ENCODE results near the gene KAZN. TPM values are rescaled to one million over a fixed set of nuclear protein-coding genes. Genes with fewer than 3 reads are reported as not detected.

The KAZN gene
- polyA plus RNA-seq, 1 donor (not counting 4 experiments of a cell fraction or from before 2014, with no cell fraction given) = 5.9 TPM

DNA sequence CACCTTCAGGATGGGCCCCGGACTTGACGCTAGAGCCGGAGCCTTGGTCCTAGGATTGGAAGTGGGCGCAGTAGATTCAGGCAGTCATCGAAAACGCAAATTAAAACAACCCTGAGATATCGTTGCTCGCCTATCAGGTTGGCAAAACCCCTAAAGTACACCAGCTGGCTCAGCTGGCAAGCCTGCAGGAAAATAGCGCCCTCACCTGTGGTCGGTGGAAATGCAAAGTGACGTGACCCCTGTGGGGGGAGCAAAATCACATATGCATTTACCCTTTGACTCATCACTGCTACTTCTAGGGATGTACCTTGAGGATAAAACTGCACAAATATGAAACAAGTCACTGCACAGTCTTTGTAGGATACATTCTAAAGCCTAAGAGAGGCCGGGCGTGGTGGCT lies 384.8 kb downstream of the KAZN start:
- H3K4me3 ChIP-seq (ENCODE audit: control insufficient read depth in 2 of 3, extremely low read depth in 1 of 3, insufficient read depth in 2 of 3, low read depth in 1 of 3, low read length in 3 of 3) = no peak overlapping the region
- H3K36me3 ChIP-seq (ENCODE audit: control insufficient read depth in 2 of 2, extremely low read depth in 1 of 2, insufficient read depth in 2 of 2, low read length in 2 of 2) = peaks cover 0 to 4% of the 10 kb centered on the region in 2 experiments
- no peak overlapping the region for H3K27ac ChIP-seq (ENCODE audit: control insufficient read depth, insufficient read depth, low read length)
- H3K79me2 ChIP-seq (ENCODE audit: control insufficient read depth, insufficient read depth, low read length) = peaks cover 6% of the 10 kb centered on the region
- H2AFZ ChIP-seq (ENCODE audit: control insufficient read depth, low read length) = no peak overlapping the region
- no peak for DNase-seq (ENCODE audit: low read depth, low spot score)
- no peaks in the 10 kb centered on the region for H3K27me3 ChIP-seq (ENCODE audit: control insufficient read depth, extremely low read depth, insufficient read depth, low read length)
- peaks cover 4% of the 10 kb centered on the region for H3K4me1 ChIP-seq (ENCODE audit: control insufficient read depth, extremely low read depth, insufficient read depth, low read length)
- H3K9me1 ChIP-seq (ENCODE audit: control insufficient read depth, extremely low read depth, insufficient read depth, low read length) = no peaks in the 10 kb centered on the region
- H3K9me3 ChIP-seq (ENCODE audit: control insufficient read depth, low read depth, low read length) = no peaks in the 10 kb centered on the region
- dilution Hi-C loops (cut with MboI; ENCODE audit: extremely low pct_ligation_motif_present, low sequenced_read_pairs) = no loop called here
- no peak overlapping the region for H3K9ac ChIP-seq (ENCODE audit: control insufficient read depth, extremely low read depth, insufficient read depth, low read length)
- H4K20me1 ChIP-seq (ENCODE audit: control insufficient read depth, extremely low read depth, insufficient read depth, low read length) = no peaks in the 10 kb centered on the region
- TF ChIP-seq EZH2 (IDR thresholded peaks at IDR 0.05; ENCODE audit: low read length) = no peak
- TF ChIP-seq, protein P1, sequence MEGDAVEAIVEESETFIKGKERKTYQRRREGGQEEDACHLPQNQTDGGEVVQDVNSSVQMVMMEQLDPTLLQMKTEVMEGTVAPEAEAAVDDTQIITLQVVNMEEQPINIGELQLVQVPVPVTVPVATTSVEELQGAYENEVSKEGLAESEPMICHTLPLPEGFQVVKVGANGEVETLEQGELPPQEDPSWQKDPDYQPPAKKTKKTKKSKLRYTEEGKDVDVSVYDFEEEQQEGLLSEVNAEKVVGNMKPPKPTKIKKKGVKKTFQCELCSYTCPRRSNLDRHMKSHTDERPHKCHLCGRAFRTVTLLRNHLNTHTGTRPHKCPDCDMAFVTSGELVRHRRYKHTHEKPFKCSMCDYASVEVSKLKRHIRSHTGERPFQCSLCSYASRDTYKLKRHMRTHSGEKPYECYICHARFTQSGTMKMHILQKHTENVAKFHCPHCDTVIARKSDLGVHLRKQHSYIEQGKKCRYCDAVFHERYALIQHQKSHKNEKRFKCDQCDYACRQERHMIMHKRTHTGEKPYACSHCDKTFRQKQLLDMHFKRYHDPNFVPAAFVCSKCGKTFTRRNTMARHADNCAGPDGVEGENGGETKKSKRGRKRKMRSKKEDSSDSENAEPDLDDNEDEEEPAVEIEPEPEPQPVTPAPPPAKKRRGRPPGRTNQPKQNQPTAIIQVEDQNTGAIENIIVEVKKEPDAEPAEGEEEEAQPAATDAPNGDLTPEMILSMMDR (optimal IDR thresholded peaks at IDR 0.05 in 1 of 3, IDR thresholded peaks at IDR 0.05 in 1 of 3, conservative IDR thresholded peaks at IDR 0.05 in 1 of 3; ENCODE audit: extremely low read depth in 1 of 3, insufficient read depth in 2 of 3, low read length in 3 of 3) = peak; percentile 13 to 42 (median 14)
- no peak for FAIRE-seq
- H3K4me2 ChIP-seq (ENCODE audit: control insufficient read depth, extremely low read depth, insufficient read depth, low read depth, low read length) = no peak overlapping the region

GRCh38 chr1:14986168-14986567 lies 387.7 kb downstream of the KAZN start:
- H3K9me1 ChIP-seq (ENCODE audit: control insufficient read depth, extremely low read depth, insufficient read depth, low read length) = no peaks in the 10 kb centered on the region
- H4K20me1 ChIP-seq (ENCODE audit: control insufficient read depth, extremely low read depth, insufficient read depth, low read length) = no peaks in the 10 kb centered on the region
- peaks cover 0 to 1% of the 10 kb centered on the region in 2 experiments for H3K36me3 ChIP-seq (ENCODE audit: control insufficient read depth in 2 of 2, extremely low read depth in 1 of 2, insufficient read depth in 2 of 2, low read length in 2 of 2)
- no peak overlapping the region for H2AFZ ChIP-seq (ENCODE audit: control insufficient read depth, low read length)
- peaks cover 6% of the 10 kb centered on the region for H3K4me1 ChIP-seq (ENCODE audit: control insufficient read depth, extremely low read depth, insufficient read depth, low read length)
- no peaks in the 10 kb centered on the region for H3K9me3 ChIP-seq (ENCODE audit: control insufficient read depth, low read depth, low read length)
- no peak for TF ChIP-seq EZH2 (IDR thresholded peaks at IDR 0.05; ENCODE audit: low read length)
- TF ChIP-seq, protein P1 (optimal IDR thresholded peaks at IDR 0.05 in 1 of 3, IDR thresholded peaks at IDR 0.05 in 1 of 3, conservative IDR thresholded peaks at IDR 0.05 in 1 of 3; ENCODE audit: extremely low read depth in 1 of 3, insufficient read depth in 2 of 3, low read length in 3 of 3) = no peak
- peaks cover 10% of the 10 kb centered on the region for H3K79me2 ChIP-seq (ENCODE audit: control insufficient read depth, insufficient read depth, low read length)
- no peak overlapping the region for H3K9ac ChIP-seq (ENCODE audit: control insufficient read depth, extremely low read depth, insufficient read depth, low read length)
- no peaks in the 10 kb centered on the region for H3K27me3 ChIP-seq (ENCODE audit: control insufficient read depth, extremely low read depth, insufficient read depth, low read length)
- H3K4me3 ChIP-seq (ENCODE audit: control insufficient read depth in 2 of 3, extremely low read depth in 1 of 3, insufficient read depth in 2 of 3, low read depth in 1 of 3, low read length in 3 of 3) = no peak overlapping the region
- H3K27ac ChIP-seq (ENCODE audit: control insufficient read depth, insufficient read depth, low read length) = no peak overlapping the region
- dilution Hi-C loops (cut with MboI; ENCODE audit: extremely low pct_ligation_motif_present, low sequenced_read_pairs) = no loop called here
- FAIRE-seq = no peak
- H3K4me2 ChIP-seq (ENCODE audit: control insufficient read depth, extremely low read depth, insufficient read depth, low read depth, low read length) = no peak overlapping the region
- no peak for DNase-seq (ENCODE audit: low read depth, low spot score)
